ENCODE measurements around the gene BUD23. TPM values are rescaled to one million over a fixed set of nuclear protein-coding genes. Genes with fewer than 3 reads are reported as not detected.
A peak's percentile ranks its signal among the peaks of the same experiment; 100 is the strongest.

BUD23 gene
- total and polyA plus RNA-seq, 9 of the 15 experiments (the other 6 are each of a cell fraction or from before 2014, with no cell fraction given), result 79.5 to 270 (median 150) TPM

- TF ChIP-seq ZNF24 (IDR thresholded peaks at IDR 0.05) (no peak), FOXJ2 (tag; IDR thresholded peaks at IDR 0.05) (no peak), JUND (IDR thresholded peaks at IDR 0.05; ENCODE audit: borderline replicate concordance, low read depth, low read length) (peak; percentile 88), JUND (tag; IDR thresholded peaks at IDR 0.05; ENCODE audit: borderline replicate concordance, low read depth, low read length) (peak; percentile 87; the same call in 2 of the 3 replicates), KHSRP (IDR thresholded peaks at IDR 0.05) (no peak), ZBTB12 (CRISPR knock-in tag; IDR thresholded peaks at IDR 0.05) (no peak), ZNF134 (CRISPR knock-in tag; conservative IDR thresholded peaks at IDR 0.05) (no peak), THRAP3 (IDR thresholded peaks at IDR 0.05; ENCODE audit: borderline replicate concordance) (no peak), BCOR (IDR thresholded peaks at IDR 0.05) (peak; percentile 85), CEBPG (CRISPR knock-in tag; IDR thresholded peaks at IDR 0.05) (no peak), CEBPG (tag; conservative IDR thresholded peaks at IDR 0.05 in 1 of 2, IDR thresholded peaks at IDR 0.05 in 1 of 2) (no peak), E2F1 (CRISPR knock-in tag; IDR thresholded peaks at IDR 0.05) (no peak), ZNF316 (IDR thresholded peaks at IDR 0.05) (peak; percentile 65), TAF7 (tag; IDR thresholded peaks at IDR 0.05) (no peak), GATAD2A (IDR thresholded peaks at IDR 0.05) (0 out of 2 replicates have a peak, but pooled peaks have one; percentile 11), FOS (IDR thresholded peaks at IDR 0.05; ENCODE audit: extremely low read depth, insufficient read length) (peak; percentile 18), CBFB (CRISPR knock-in tag; IDR thresholded peaks at IDR 0.05) (no peak), MXD1 (CRISPR knock-in tag; IDR thresholded peaks at IDR 0.05; ENCODE audit: borderline replicate concordance, poor library complexity, severe bottlenecking) (no peak), THAP12 (CRISPR knock-in tag; IDR thresholded peaks at IDR 0.05) (no peak), PURB (CRISPR knock-in tag; IDR thresholded peaks at IDR 0.05; ENCODE audit: low read depth) (no peak), LCOR (CRISPR knock-in tag; IDR thresholded peaks at IDR 0.05) (no peak), ZSCAN32 (CRISPR knock-in tag; IDR thresholded peaks at IDR 0.05) (no peak), JUN (IDR thresholded peaks at IDR 0.05; ENCODE audit: borderline replicate concordance, low read depth, low read length) (peak; percentile 77), JUN (CRISPR knock-in tag; IDR thresholded peaks at IDR 0.05; ENCODE audit: borderline replicate concordance) (no peak), TBP (optimal IDR thresholded peaks at IDR 0.05; ENCODE audit: low read depth, low read length) (no peak), ZFP1 (CRISPR knock-in tag; IDR thresholded peaks at IDR 0.05) (no peak)
Observed at GRCh38 chr7:73706126-73707044, 23.0 kb downstream of the BUD23 start (continued).
